ENCODE results near the gene XPO4. TPM values are rescaled to one million over a fixed set of nuclear protein-coding genes. Genes with fewer than 3 reads are reported as not detected.
"Not testable (repeated sequence)": the region's sequence is repeated elsewhere in the genome, so short reads cannot be mapped to it uniquely, and the experiment has no call there.

XPO4 gene
- total RNA-seq, 1 donor from 2014 or later, result 19.9 TPM

- Histone ChIP-seq H3K27me3 (ENCODE audit: insufficient read depth, low read length) (peaks cover 5% of the 10 kb centered on the region), H3K9ac (ENCODE audit: low read length) (no peak overlapping the region), H3K4me3 (ENCODE audit: insufficient read depth, low read depth, low read length) (no peak overlapping the region), H3K36me3 (ENCODE audit: insufficient read depth, low read length) (no peaks in the 10 kb centered on the region), H4K20me1 (ENCODE audit: insufficient read depth, low read length) (no peaks in the 10 kb centered on the region), H3K79me2 (ENCODE audit: insufficient read depth, low read length) (no peaks in the 10 kb centered on the region), H3K27ac (ENCODE audit: low read depth, low read length) (no peak overlapping the region), H2AFZ (ENCODE audit: low read depth, low read length) (no peak overlapping the region), H3K9me3 (ENCODE audit: insufficient read depth, low read depth, low read length) (no peaks in the 10 kb centered on the region), H3K4me1 (ENCODE audit: insufficient read depth, low read length) (no peaks in the 10 kb centered on the region), H3K4me2 (ENCODE audit: low read length) (no peak overlapping the region)
- Mint-ChIP-seq H3K27ac (ENCODE audit: unreplicated experiment) (no peak overlapping the region), H3K36me3 (ENCODE audit: low read depth, unreplicated experiment) (no peaks in the 10 kb centered on the region), H3K4me1 (ENCODE audit: low read depth, unreplicated experiment) (no peaks in the 10 kb centered on the region), H3K27me3 (ENCODE audit: low read depth, unreplicated experiment) (peaks cover 2% of the 10 kb centered on the region), H3K4me3 (ENCODE audit: unreplicated experiment) (no peak overlapping the region), H3K9me3 (ENCODE audit: unreplicated experiment) (no peaks in the 10 kb centered on the region)
- no peak for DNase-seq (ENCODE audit: low read depth)
- FAIRE-seq, result no peak
- TF ChIP-seq EZH2 (IDR thresholded peaks at IDR 0.05; ENCODE audit: insufficient read depth, low read length) (no peak), CTCF (IDR thresholded peaks at IDR 0.05; ENCODE audit: insufficient read depth, low read depth, low read length) (no peak)
Observed at GRCh38 chr13:20921572-20921971, 19.0 kb upstream of the XPO4 start.

- H3K36me3 Mint-ChIP-seq (ENCODE audit: low read depth, unreplicated experiment); H3K9ac ChIP-seq (ENCODE audit: low read length); H3K79me2 ChIP-seq (ENCODE audit: insufficient read depth, low read length); H3K36me3 ChIP-seq (ENCODE audit: insufficient read depth, low read length); H3K9me3 ChIP-seq (ENCODE audit: insufficient read depth, low read depth, low read length); H2AFZ ChIP-seq (ENCODE audit: low read depth, low read length); H3K4me1 ChIP-seq (ENCODE audit: insufficient read depth, low read length); H3K4me1 Mint-ChIP-seq (ENCODE audit: low read depth, unreplicated experiment); FAIRE-seq; H4K20me1 ChIP-seq (ENCODE audit: insufficient read depth, low read length); H3K4me3 Mint-ChIP-seq (ENCODE audit: unreplicated experiment); H3K27ac Mint-ChIP-seq (ENCODE audit: unreplicated experiment); H3K27ac ChIP-seq (ENCODE audit: low read depth, low read length); H3K4me3 ChIP-seq (ENCODE audit: insufficient read depth, low read depth, low read length); DNase-seq (ENCODE audit: low read depth); H3K27me3 ChIP-seq (ENCODE audit: insufficient read depth, low read length); H3K27me3 Mint-ChIP-seq (ENCODE audit: low read depth, unreplicated experiment); H3K9me3 Mint-ChIP-seq (ENCODE audit: unreplicated experiment); H3K4me2 ChIP-seq (ENCODE audit: low read length): not testable (repeated sequence)
Observed at GRCh38 chr13:20915676-20916075, 13.1 kb upstream of the XPO4 start.

GRCh38 chr13:20911037-20911436 lies 8.5 kb upstream of the XPO4 start:
- Histone ChIP-seq H3K27ac (ENCODE audit: low read depth, low read length) (no peak overlapping the region), H3K4me3 (ENCODE audit: insufficient read depth, low read depth, low read length) (no peak overlapping the region), H2AFZ (ENCODE audit: low read depth, low read length) (no peak overlapping the region), H3K9me3 (ENCODE audit: insufficient read depth, low read depth, low read length) (no peaks in the 10 kb centered on the region), H3K36me3 (ENCODE audit: insufficient read depth, low read length) (no peaks in the 10 kb centered on the region), H3K4me1 (ENCODE audit: insufficient read depth, low read length) (no peaks in the 10 kb centered on the region), H3K79me2 (ENCODE audit: insufficient read depth, low read length) (no peaks in the 10 kb centered on the region), H4K20me1 (ENCODE audit: insufficient read depth, low read length) (no peaks in the 10 kb centered on the region), H3K9ac (ENCODE audit: low read length) (no peak overlapping the region), H3K4me2 (ENCODE audit: low read length) (no peak overlapping the region), H3K27me3 (ENCODE audit: insufficient read depth, low read length) (peaks cover 3% of the 10 kb centered on the region)
- no peak for FAIRE-seq
- Mint-ChIP-seq H3K4me3 (ENCODE audit: unreplicated experiment) (no peak overlapping the region), H3K27me3 (ENCODE audit: low read depth, unreplicated experiment) (no peaks in the 10 kb centered on the region), H3K36me3 (ENCODE audit: low read depth, unreplicated experiment) (no peaks in the 10 kb centered on the region), H3K4me1 (ENCODE audit: low read depth, unreplicated experiment) (no peaks in the 10 kb centered on the region), H3K27ac (ENCODE audit: unreplicated experiment) (no peak overlapping the region), H3K9me3 (ENCODE audit: unreplicated experiment) (peaks cover 2% of the 10 kb centered on the region)
- DNase-seq (ENCODE audit: low read depth), result no peak
- TF ChIP-seq EZH2 (IDR thresholded peaks at IDR 0.05; ENCODE audit: insufficient read depth, low read length) (no peak), CTCF (IDR thresholded peaks at IDR 0.05; ENCODE audit: insufficient read depth, low read depth, low read length) (no peak)
